ENCODE data around the gene CCDC13. TPM values are rescaled to one million over a fixed set of nuclear protein-coding genes. Genes with fewer than 3 reads are reported as not detected.

Gene CCDC13
- total RNA-seq, 1 donor from 2014 or later: 0.40 TPM

- Mint-ChIP-seq H3K27me3 (ENCODE audit: low read depth) (no peaks in the 10 kb centered on the region), H3K4me1 (ENCODE audit: low read depth) (peaks cover 20% of the 10 kb centered on the region), H3K9me3 (ENCODE audit: low read depth) (no peaks in the 10 kb centered on the region), H3K36me3 (ENCODE audit: low read depth) (peaks cover 5% of the 10 kb centered on the region), H3K27ac (ENCODE audit: unreplicated experiment) (peak overlapping the region; percentile 65), H3K4me3 (ENCODE audit: unreplicated experiment) (no peak overlapping the region)
- DNase-seq (ENCODE audit: low spot score): no peak
- TF ChIP-seq CTCF (IDR thresholded peaks at IDR 0.05): no peak
These were observed 7.3 kb upstream of the CCDC13 start for GRCh38 chr3:42780398-42780797.

GRCh38 chr3:42778644-42779043, 5.6 kb upstream of the CCDC13 start:
- no peak for TF ChIP-seq CTCF (IDR thresholded peaks at IDR 0.05)
- no peak for DNase-seq (ENCODE audit: low spot score)
- no peaks in the 10 kb centered on the region for H3K27me3 Mint-ChIP-seq (ENCODE audit: low read depth)
- H3K4me3 Mint-ChIP-seq (ENCODE audit: unreplicated experiment): no peak overlapping the region
- H3K36me3 Mint-ChIP-seq (ENCODE audit: low read depth): peaks cover 5% of the 10 kb centered on the region
- H3K4me1 Mint-ChIP-seq (ENCODE audit: low read depth): peaks cover 25% of the 10 kb centered on the region
- H3K9me3 Mint-ChIP-seq (ENCODE audit: low read depth): no peaks in the 10 kb centered on the region
- H3K27ac Mint-ChIP-seq (ENCODE audit: unreplicated experiment): peak overlapping the region; percentile 8

GRCh38 chr3:42773409-42773751, 327 bp upstream of the CCDC13 start:
- Mint-ChIP-seq H3K4me1 (ENCODE audit: low read depth) (peaks cover 15% of the 10 kb centered on the region), H3K27ac (ENCODE audit: unreplicated experiment) (peak overlapping the region; percentile 77), H3K27me3 (ENCODE audit: low read depth) (no peaks in the 10 kb centered on the region), H3K36me3 (ENCODE audit: low read depth) (no peaks in the 10 kb centered on the region), H3K9me3 (ENCODE audit: low read depth) (peaks cover 3% of the 10 kb centered on the region), H3K4me3 (ENCODE audit: unreplicated experiment) (peak overlapping the region; percentile 83)
- DNase-seq (ENCODE audit: low spot score): no peak
- no peak for TF ChIP-seq CTCF (IDR thresholded peaks at IDR 0.05)

GRCh38 chr3:42771271-42771670, 1.8 kb downstream of the CCDC13 start:
- Mint-ChIP-seq H3K27ac (ENCODE audit: unreplicated experiment) (no peak overlapping the region), H3K27me3 (ENCODE audit: low read depth) (peaks cover under 1% of the 10 kb centered on the region), H3K4me1 (ENCODE audit: low read depth) (peaks cover 13% of the 10 kb centered on the region), H3K4me3 (ENCODE audit: unreplicated experiment) (no peak overlapping the region), H3K36me3 (ENCODE audit: low read depth) (no peaks in the 10 kb centered on the region), H3K9me3 (ENCODE audit: low read depth) (peaks cover 3% of the 10 kb centered on the region)
- DNase-seq (ENCODE audit: low spot score): no peak
- TF ChIP-seq CTCF (IDR thresholded peaks at IDR 0.05): no peak

- H3K27me3 Mint-ChIP-seq (ENCODE audit: low read depth): peaks cover 3% of the 10 kb centered on the region
- no peaks in the 10 kb centered on the region for H3K36me3 Mint-ChIP-seq (ENCODE audit: low read depth)
- H3K4me1 Mint-ChIP-seq (ENCODE audit: low read depth): peaks cover 13% of the 10 kb centered on the region
- DNase-seq (ENCODE audit: low spot score): no peak
- H3K9me3 Mint-ChIP-seq (ENCODE audit: low read depth): peaks cover 3% of the 10 kb centered on the region
- TF ChIP-seq CTCF (IDR thresholded peaks at IDR 0.05): no peak
- H3K27ac Mint-ChIP-seq (ENCODE audit: unreplicated experiment): no peak overlapping the region
- no peak overlapping the region for H3K4me3 Mint-ChIP-seq (ENCODE audit: unreplicated experiment)
These were observed 3.4 kb downstream of the CCDC13 start for GRCh38 chr3:42769477-42770131.
